Measurements from ENCODE around the gene SLC22A23. TPM values are rescaled to one million over a fixed set of nuclear protein-coding genes. Genes with fewer than 3 reads are reported as not detected.

Gene SLC22A23
- total and polyA plus RNA-seq, 2 experiments from 2014 or later = 2.4 to 7.3 TPM

- H2AFZ ChIP-seq = no peak overlapping the region
- no peak overlapping the region for H3K27ac ChIP-seq
- H3K79me2 ChIP-seq (ENCODE audit: insufficient read depth) = no peaks in the 10 kb centered on the region
- no peaks in the 10 kb centered on the region for H3K9me3 ChIP-seq (ENCODE audit: low read depth)
- no peaks in the 10 kb centered on the region for H3K36me3 ChIP-seq (ENCODE audit: low read depth)
- TF ChIP-seq EZH2 (IDR thresholded peaks at IDR 0.05; ENCODE audit: insufficient read depth, poor library complexity, severe bottlenecking) (no peak), EZH2phosphoT487 (IDR thresholded peaks at IDR 0.05; ENCODE audit: insufficient read depth, low read depth) (no peak)
- no peaks in the 10 kb centered on the region for H3K9me2 ChIP-seq (ENCODE audit: insufficient read depth)
- no peak overlapping the region for H3K4me2 ChIP-seq (ENCODE audit: unreplicated experiment)
- no peak overlapping the region for H3K4me3 ChIP-seq
- 95 to 98% methylated on average over 9 of the region's 9 CpGs for WGBS, 2 experiments (ENCODE audit: low coverage in 1 of 2, low lambda C conversion rate in 2 of 2, missing lambda C conversion rate in 2 of 2)
- no peak for DNase-seq
- H4K20me1 ChIP-seq (ENCODE audit: insufficient read depth) = no peaks in the 10 kb centered on the region
- no peak overlapping the region for H3K9ac ChIP-seq
- no peaks in the 10 kb centered on the region for H3F3A ChIP-seq (ENCODE audit: insufficient read depth)
- in situ Hi-C loops (cut with MboI) = no loop called here
- H3K4me1 ChIP-seq (ENCODE audit: insufficient read depth) = no peaks in the 10 kb centered on the region
- H3K27me3 ChIP-seq (replicated peaks; ENCODE audit: insufficient read depth) = no peaks in the 10 kb centered on the region
Measured at GRCh38 chr6:3316331-3316730, 140.5 kb downstream of the SLC22A23 start.

DNA sequence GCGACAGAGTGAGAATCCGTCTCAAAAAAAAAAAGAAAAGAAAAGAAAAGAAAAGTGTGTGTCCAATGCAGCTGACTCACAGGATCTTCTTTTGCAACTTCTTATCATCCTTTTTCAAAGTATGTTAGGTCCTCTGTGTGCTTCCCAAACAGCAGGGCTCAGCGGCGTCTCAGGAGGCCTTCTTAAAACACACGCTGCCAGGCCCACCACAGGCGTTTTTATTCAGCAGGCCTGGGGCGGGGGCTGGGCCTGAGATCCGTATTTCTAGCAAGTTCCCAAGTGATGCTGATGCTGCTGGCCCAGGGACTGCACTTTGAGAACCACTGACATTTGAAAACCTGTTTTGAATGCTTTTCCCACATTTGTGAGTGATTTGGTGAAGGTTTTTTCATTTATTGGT, 141.0 kb downstream of the SLC22A23 start:
- no peaks in the 10 kb centered on the region for H3F3A ChIP-seq (ENCODE audit: insufficient read depth)
- H3K4me2 ChIP-seq (ENCODE audit: unreplicated experiment) = no peak overlapping the region
- no peak for DNase-seq
- H3K9me3 ChIP-seq (ENCODE audit: low read depth) = no peaks in the 10 kb centered on the region
- no peak overlapping the region for H3K4me3 ChIP-seq
- no peaks in the 10 kb centered on the region for H3K4me1 ChIP-seq (ENCODE audit: insufficient read depth)
- no peaks in the 10 kb centered on the region for H3K9me2 ChIP-seq (ENCODE audit: insufficient read depth)
- H4K20me1 ChIP-seq (ENCODE audit: insufficient read depth) = no peaks in the 10 kb centered on the region
- H3K27me3 ChIP-seq (replicated peaks; ENCODE audit: insufficient read depth) = no peaks in the 10 kb centered on the region
- in situ Hi-C loops (cut with MboI) = no loop called here
- H3K9ac ChIP-seq = no peak overlapping the region
- no peak overlapping the region for H3K27ac ChIP-seq
- no peaks in the 10 kb centered on the region for H3K79me2 ChIP-seq (ENCODE audit: insufficient read depth)
- WGBS, 2 experiments (ENCODE audit: low coverage in 1 of 2, low lambda C conversion rate in 2 of 2, missing lambda C conversion rate in 2 of 2) = 89 to 95% methylated on average over 8 of the region's 8 CpGs
- no peaks in the 10 kb centered on the region for H3K36me3 ChIP-seq (ENCODE audit: low read depth)
- TF ChIP-seq EZH2 (IDR thresholded peaks at IDR 0.05; ENCODE audit: insufficient read depth, poor library complexity, severe bottlenecking) = no peak
- H2AFZ ChIP-seq = no peak overlapping the region

DNA sequence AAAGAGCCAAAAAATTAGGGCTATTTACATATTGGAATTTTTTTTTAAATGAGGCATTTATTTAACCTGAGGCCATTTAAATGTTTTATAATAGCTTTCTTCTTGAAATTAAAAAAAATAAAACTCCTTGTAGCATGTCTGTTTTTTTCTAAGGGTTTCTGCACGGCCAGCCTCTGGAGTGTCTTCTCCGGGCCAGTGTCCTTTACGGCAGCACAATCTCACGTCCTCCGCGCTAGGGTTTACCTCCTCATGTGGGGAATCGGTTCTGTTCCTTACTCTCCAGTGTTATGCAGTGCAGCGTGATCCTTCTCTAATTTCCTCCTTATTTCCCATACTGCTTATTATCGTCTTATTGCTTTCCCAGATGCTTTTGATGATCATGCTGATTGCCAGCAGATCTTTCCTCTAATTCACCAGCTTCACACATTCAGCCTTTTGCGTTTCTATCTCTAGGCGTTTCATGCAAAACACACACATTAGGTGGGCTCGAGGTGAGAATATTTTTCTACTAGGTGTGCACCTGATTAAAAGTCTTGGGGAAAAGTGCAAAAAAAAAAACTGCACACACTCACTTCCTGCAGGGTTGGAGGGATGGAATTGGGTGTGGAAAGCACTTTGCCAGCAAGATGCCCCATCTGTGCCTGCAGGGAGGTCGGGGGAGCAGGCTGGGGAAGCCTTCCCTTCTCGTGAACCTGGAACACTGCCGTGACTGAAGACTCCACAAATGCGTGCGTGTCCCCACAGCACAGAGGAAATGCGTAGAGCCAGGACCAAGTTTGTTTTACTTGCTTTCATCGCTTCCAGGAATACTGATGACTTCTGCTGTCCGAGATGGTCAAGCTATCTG, 142.0 kb downstream of the SLC22A23 start:
- no peaks in the 10 kb centered on the region for H4K20me1 ChIP-seq (ENCODE audit: insufficient read depth)
- TF ChIP-seq EZH2phosphoT487 (IDR thresholded peaks at IDR 0.05; ENCODE audit: insufficient read depth, low read depth) (no peak), EZH2 (IDR thresholded peaks at IDR 0.05; ENCODE audit: insufficient read depth, poor library complexity, severe bottlenecking) (no peak)

GRCh38 chr6:3314176-3314575, 142.7 kb downstream of the SLC22A23 start:
- no peak for DNase-seq
- no peak overlapping the region for H3K9ac ChIP-seq
- no peaks in the 10 kb centered on the region for H3K4me1 ChIP-seq (ENCODE audit: insufficient read depth)
- H3K9me2 ChIP-seq (ENCODE audit: insufficient read depth) = no peaks in the 10 kb centered on the region
- no peak for TF ChIP-seq EZH2 (IDR thresholded peaks at IDR 0.05; ENCODE audit: insufficient read depth, poor library complexity, severe bottlenecking)
- no peak for TF ChIP-seq EZH2phosphoT487 (IDR thresholded peaks at IDR 0.05; ENCODE audit: insufficient read depth, low read depth)
- H3K4me3 ChIP-seq = no peak overlapping the region
- no peaks in the 10 kb centered on the region for H3F3A ChIP-seq (ENCODE audit: insufficient read depth)
- H3K27ac ChIP-seq = no peak overlapping the region
- H2AFZ ChIP-seq = no peak overlapping the region
- WGBS, 2 experiments (ENCODE audit: low coverage in 1 of 2, low lambda C conversion rate in 2 of 2, missing lambda C conversion rate in 2 of 2) = 91 to 95% methylated on average over 7 of the region's 7 CpGs
- H3K27me3 ChIP-seq (replicated peaks; ENCODE audit: insufficient read depth) = no peaks in the 10 kb centered on the region
- H3K4me2 ChIP-seq (ENCODE audit: unreplicated experiment) = no peak overlapping the region
- no peaks in the 10 kb centered on the region for H4K20me1 ChIP-seq (ENCODE audit: insufficient read depth)
- H3K79me2 ChIP-seq (ENCODE audit: insufficient read depth) = no peaks in the 10 kb centered on the region
- in situ Hi-C loops (cut with MboI) = no loop called here
- no peaks in the 10 kb centered on the region for H3K9me3 ChIP-seq (ENCODE audit: low read depth)
- H3K36me3 ChIP-seq (ENCODE audit: low read depth) = no peaks in the 10 kb centered on the region

More for the DNA sequence above, 142.0 kb downstream of the SLC22A23 start:
- no peak for DNase-seq
- no peaks in the 10 kb centered on the region for H3F3A ChIP-seq (ENCODE audit: insufficient read depth)
- H3K4me1 ChIP-seq (ENCODE audit: insufficient read depth) = no peaks in the 10 kb centered on the region
- H3K4me2 ChIP-seq (ENCODE audit: unreplicated experiment) = no peak overlapping the region
- in situ Hi-C loops (cut with MboI) = no loop called here
- H3K79me2 ChIP-seq (ENCODE audit: insufficient read depth) = no peaks in the 10 kb centered on the region
- no peak overlapping the region for H3K4me3 ChIP-seq
- H3K27ac ChIP-seq = no peak overlapping the region
- H3K9me3 ChIP-seq (ENCODE audit: low read depth) = no peaks in the 10 kb centered on the region
- no peaks in the 10 kb centered on the region for H3K36me3 ChIP-seq (ENCODE audit: low read depth)
- no peaks in the 10 kb centered on the region for H3K9me2 ChIP-seq (ENCODE audit: insufficient read depth)
- no peaks in the 10 kb centered on the region for H3K27me3 ChIP-seq (replicated peaks; ENCODE audit: insufficient read depth)
- no peak overlapping the region for H3K9ac ChIP-seq
- no peak overlapping the region for H2AFZ ChIP-seq
- 87 to 88% methylated on average over 20 of the region's 20 CpGs for WGBS, 2 experiments (ENCODE audit: low coverage in 1 of 2, low lambda C conversion rate in 2 of 2, missing lambda C conversion rate in 2 of 2)
